Natural killer cell (primary cell): ENCODE results near the gene KIAA0753. TPM values are rescaled to one million over a fixed set of nuclear protein-coding genes. Genes with fewer than 3 reads are reported as not detected.

ENCODE experiments used
- ATAC-seq, 3 donors: fragments of 150-1000 bp in 2 of 3; fragments of 200-7000 bp in 1 of 3; cut with Tn5 transposase; 1 replicate in 1 of 3; 2 replicates in 2 of 3; pipeline ENCODE4 v1.10.0; 2021; ENCODE audit warnings: mild to moderate bottlenecking in 2 of 3, moderate library complexity in 2 of 3
- DNase-seq, 2 donors: peaks; one replicate each; pipeline versions ENCODE4 v3.0.0 to v3.0.0-alpha.2; 2013 to 2021; ENCODE audit warnings: mixed read lengths in 1 of 2
- H3K27ac ChIP-seq: one replicate; pipeline ENCODE4 v1.5.1; 2013; ENCODE audit warnings: mild to moderate bottlenecking, low read length
- H3K27me3 ChIP-seq: one replicate; pipeline ENCODE4 v1.6.1; 2013; ENCODE audit warnings: low read length; ENCODE audit not compliant: control insufficient read depth, insufficient read depth
- H3K36me3 ChIP-seq: one replicate; pipeline ENCODE4 v1.6.1; 2013; ENCODE audit warnings: low read length; ENCODE audit not compliant: control insufficient read depth, insufficient read depth
- H3K4me1 ChIP-seq: one replicate; pipeline ENCODE4 v1.6.1; 2013; ENCODE audit warnings: low read length; ENCODE audit not compliant: control insufficient read depth, insufficient read depth
- H3K4me3 ChIP-seq: one replicate; pipeline ENCODE4 v1.5.1; 2013; ENCODE audit warnings: low read length
- H3K9me3 ChIP-seq: one replicate; pipeline ENCODE4 v1.6.1; 2013; ENCODE audit warnings: low read length; ENCODE audit not compliant: control insufficient read depth, insufficient read depth
- H3K27ac Mint-ChIP-seq, 2 donors: one replicate each; pipeline ENCODE4 v1.8.0; 2022; ENCODE audit warnings: mild to moderate bottlenecking in 2 of 2, mixed read lengths in 2 of 2, moderate library complexity in 1 of 2
- H3K27me3 Mint-ChIP-seq, 2 donors: one replicate each; pipeline ENCODE4 v1.8.0; 2022; ENCODE audit warnings: low read depth in 2 of 2, mixed read lengths in 2 of 2
- H3K36me3 Mint-ChIP-seq: one replicate; pipeline ENCODE4 v1.8.0; 2022; ENCODE audit warnings: mixed read lengths
- H3K4me1 Mint-ChIP-seq, 2 donors: one replicate each; pipeline ENCODE4 v1.8.0; 2022; ENCODE audit warnings: mixed read lengths in 2 of 2
- H3K4me3 Mint-ChIP-seq: one replicate; pipeline ENCODE4 v1.8.0; 2022; ENCODE audit warnings: mild to moderate bottlenecking, moderate library complexity, mixed read lengths
- H3K9me3 Mint-ChIP-seq, 2 donors: one replicate each; pipeline ENCODE4 v1.8.0; 2022; ENCODE audit warnings: mixed read lengths in 2 of 2
- WGBS: methylation state at CpG from one replicate; pipeline ENCODE4 v1.1.7; 2013; ENCODE audit warnings: missing lambda C conversion rate; ENCODE audit not compliant: insufficient coverage; 5-methylcytosine and 5-hydroxymethylcytosine counted together
- intact Hi-C: fragments of 100-400 bp; cut with micrococcal nuclease; formaldehyde crosslinking; loops from one replicate; pipeline ENCODE4 v1.14.2; 2022
- total RNA-seq, 4 donors: library from RNA; stranded (reverse); fragments of 120-200 nt in 1 of 4; gene quantifications; one replicate each; pipeline versions ENCODE4 v1.2.3 to v1.2.4, GENCODE V29; 2013 to 2022
- TF ChIP-seq, protein P1 (sequence below): fragments of 200-600 bp; IDR thresholded peaks from one replicate; pipeline ENCODE4 v1.8.0; 2022; ENCODE audit warnings: antibody characterized with exemption

Gene KIAA0753
- total RNA-seq, 3 donors from 2014 or later (not counting 1 experiment from before 2014, with no cell fraction given) = 13.4 to 17.2 (median 15.4) TPM

DNA sequence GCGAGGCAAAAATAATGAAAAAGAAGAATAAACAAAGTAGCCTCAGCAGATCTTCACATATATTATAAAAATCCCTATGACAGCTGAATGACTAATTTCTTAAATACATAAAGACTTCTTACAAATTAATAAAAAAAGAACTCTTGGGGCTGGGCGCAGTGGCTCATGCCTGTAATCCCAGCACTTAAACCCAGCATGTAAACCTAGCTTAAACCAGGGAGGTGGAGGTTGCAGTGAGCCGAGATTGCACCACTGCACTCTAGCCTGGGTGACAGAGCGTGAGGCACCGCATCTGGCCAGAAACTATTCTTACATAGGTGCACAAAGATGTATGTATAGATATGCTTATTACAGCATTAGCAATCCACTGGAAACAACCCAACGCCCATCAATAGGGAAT, 38.7 kb upstream of the KIAA0753 start:
- Mint-ChIP-seq H3K27me3 (peaks cover 39 to 64% of the 10 kb centered on the region in 2 donors), H3K4me1 (peaks cover 8 to 14% of the 10 kb centered on the region in 2 donors), H3K4me3 (no peak overlapping the region), H3K36me3 (no peaks in the 10 kb centered on the region), H3K9me3 (no peaks in the 10 kb centered on the region), H3K27ac (no peak overlapping the region)
- DNase-seq (no peak), ATAC-seq (no peak)
- Histone ChIP-seq H3K4me1 (peaks cover 15% of the 10 kb centered on the region), H3K27me3 (peaks cover 12% of the 10 kb centered on the region), H3K9me3 (no peaks in the 10 kb centered on the region), H3K4me3 (no peak overlapping the region), H3K36me3 (no peaks in the 10 kb centered on the region), H3K27ac (no peak overlapping the region)
- intact Hi-C loops = no loop called here
- TF ChIP-seq, protein P1, sequence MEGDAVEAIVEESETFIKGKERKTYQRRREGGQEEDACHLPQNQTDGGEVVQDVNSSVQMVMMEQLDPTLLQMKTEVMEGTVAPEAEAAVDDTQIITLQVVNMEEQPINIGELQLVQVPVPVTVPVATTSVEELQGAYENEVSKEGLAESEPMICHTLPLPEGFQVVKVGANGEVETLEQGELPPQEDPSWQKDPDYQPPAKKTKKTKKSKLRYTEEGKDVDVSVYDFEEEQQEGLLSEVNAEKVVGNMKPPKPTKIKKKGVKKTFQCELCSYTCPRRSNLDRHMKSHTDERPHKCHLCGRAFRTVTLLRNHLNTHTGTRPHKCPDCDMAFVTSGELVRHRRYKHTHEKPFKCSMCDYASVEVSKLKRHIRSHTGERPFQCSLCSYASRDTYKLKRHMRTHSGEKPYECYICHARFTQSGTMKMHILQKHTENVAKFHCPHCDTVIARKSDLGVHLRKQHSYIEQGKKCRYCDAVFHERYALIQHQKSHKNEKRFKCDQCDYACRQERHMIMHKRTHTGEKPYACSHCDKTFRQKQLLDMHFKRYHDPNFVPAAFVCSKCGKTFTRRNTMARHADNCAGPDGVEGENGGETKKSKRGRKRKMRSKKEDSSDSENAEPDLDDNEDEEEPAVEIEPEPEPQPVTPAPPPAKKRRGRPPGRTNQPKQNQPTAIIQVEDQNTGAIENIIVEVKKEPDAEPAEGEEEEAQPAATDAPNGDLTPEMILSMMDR = no peak
- 91% methylated on average over 4 of the region's 6 CpGs for WGBS

DNA sequence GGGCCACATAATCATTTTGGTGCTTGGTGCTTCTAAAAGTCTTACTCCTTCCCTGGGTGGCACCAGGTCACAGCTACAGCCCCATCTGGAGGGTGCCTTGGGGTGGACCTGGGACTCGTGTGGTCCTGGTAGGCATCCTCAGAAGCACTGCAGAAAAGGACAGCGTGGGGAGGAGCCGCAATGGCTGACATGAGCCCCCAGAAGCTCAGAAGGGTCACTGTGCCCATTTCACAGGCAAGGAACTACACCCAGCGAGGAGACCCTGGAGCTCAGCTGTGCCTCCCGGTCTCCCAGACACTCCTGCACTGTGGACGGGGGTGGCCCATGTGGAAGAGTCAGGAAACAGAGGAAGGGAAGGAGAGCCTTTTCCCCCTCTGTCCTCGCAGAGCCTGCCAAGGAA, 37.4 kb upstream of the KIAA0753 start:
- H3K4me3 Mint-ChIP-seq = no peak overlapping the region
- H3K4me1 ChIP-seq = peaks cover 15% of the 10 kb centered on the region
- H3K36me3 ChIP-seq = no peaks in the 10 kb centered on the region
- no peaks in the 10 kb centered on the region for H3K9me3 Mint-ChIP-seq
- no peak overlapping the region for H3K27ac ChIP-seq
- ATAC-seq (no peak), DNase-seq (no peak)
- H3K27me3 Mint-ChIP-seq = peaks cover 39 to 64% of the 10 kb centered on the region in 2 donors
- no peak overlapping the region for H3K27ac Mint-ChIP-seq
- H3K4me3 ChIP-seq = no peak overlapping the region
- H3K9me3 ChIP-seq = no peaks in the 10 kb centered on the region
- peaks cover 8 to 14% of the 10 kb centered on the region in 2 donors for H3K4me1 Mint-ChIP-seq
- TF ChIP-seq, protein P1 = no peak
- 89% methylated on average over 5 of the region's 7 CpGs for WGBS
- peaks cover 12% of the 10 kb centered on the region for H3K27me3 ChIP-seq
- H3K36me3 Mint-ChIP-seq = no peaks in the 10 kb centered on the region
- intact Hi-C loops = no loop called here

DNA sequence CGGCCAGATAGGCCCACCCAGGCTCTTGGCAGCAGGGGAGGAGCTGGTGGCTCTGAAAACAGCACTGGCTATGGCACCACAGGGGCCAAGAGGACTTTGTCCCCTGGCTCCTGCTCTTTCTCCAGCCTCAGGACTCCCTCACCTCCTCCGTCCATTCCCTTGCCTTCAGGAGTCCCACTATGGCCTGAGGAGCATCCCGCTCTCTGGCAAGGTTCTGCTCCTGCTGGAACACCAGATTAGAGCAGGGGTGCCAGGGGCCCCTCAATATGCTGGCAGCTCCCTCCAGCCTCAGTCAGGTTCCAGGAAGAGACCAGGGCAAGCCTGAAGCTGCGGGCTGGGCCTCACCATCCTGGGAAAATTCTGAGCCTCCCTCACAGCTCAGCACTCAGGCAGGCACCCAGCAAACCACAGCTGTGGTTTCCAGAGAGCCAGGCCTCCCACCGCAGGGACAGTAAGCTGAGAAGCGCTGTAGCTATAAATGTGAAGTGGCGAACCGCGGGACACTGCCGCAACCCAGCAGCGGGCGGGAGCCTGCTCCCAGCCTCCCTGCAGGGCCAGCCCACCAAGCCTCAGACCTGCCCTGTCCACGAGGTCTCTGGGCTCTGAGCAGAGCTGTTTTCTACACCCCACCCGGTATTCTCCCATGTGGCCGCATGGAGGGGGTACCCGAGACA, 36.8 kb upstream of the KIAA0753 start:
- H3K27me3 ChIP-seq = peaks cover 12% of the 10 kb centered on the region
- no peaks in the 10 kb centered on the region for H3K36me3 ChIP-seq
- Mint-ChIP-seq H3K27ac (no peak overlapping the region), H3K27me3 (peaks cover 38 to 57% of the 10 kb centered on the region in 2 donors), H3K4me3 (no peak overlapping the region), H3K4me1 (peaks cover 8 to 14% of the 10 kb centered on the region in 2 donors), H3K36me3 (no peaks in the 10 kb centered on the region), H3K9me3 (no peaks in the 10 kb centered on the region)
- DNase-seq (no peak), ATAC-seq (peak in 2 of 3 donors; percentile 15 to 75)
- 19% methylated on average over 16 of the region's 16 CpGs for WGBS
- peaks cover 15% of the 10 kb centered on the region for H3K4me1 ChIP-seq
- H3K27ac ChIP-seq = no peak overlapping the region
- no peak overlapping the region for H3K4me3 ChIP-seq
- intact Hi-C loops = no loop called here
- no peaks in the 10 kb centered on the region for H3K9me3 ChIP-seq
- TF ChIP-seq, protein P1 = no peak

DNA sequence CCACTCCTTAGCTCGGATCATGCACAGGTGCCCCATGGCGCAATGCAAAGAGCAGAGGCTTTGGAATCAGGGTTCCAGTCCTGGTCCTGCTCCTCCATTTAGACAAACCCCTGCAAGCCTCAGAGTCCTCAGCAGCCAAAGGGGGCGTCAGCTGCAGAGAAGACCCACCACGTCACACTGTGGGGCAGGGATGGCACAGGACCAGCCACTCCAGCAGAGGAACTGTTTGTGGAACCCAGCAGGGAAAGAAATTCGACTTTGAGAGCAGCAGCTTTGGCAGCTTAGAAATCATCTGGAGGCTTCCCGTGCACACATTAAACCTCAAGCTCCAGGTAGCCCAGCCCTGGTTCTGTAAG, 36.3 kb upstream of the KIAA0753 start:
- H3K36me3 Mint-ChIP-seq = no peaks in the 10 kb centered on the region
- no peak for ATAC-seq
- intact Hi-C loops = no loop called here

More for the DNA sequence above, 36.3 kb upstream of the KIAA0753 start:
- no peaks in the 10 kb centered on the region for H3K36me3 ChIP-seq
- peaks cover 8 to 14% of the 10 kb centered on the region in 2 donors for H3K4me1 Mint-ChIP-seq
- WGBS = 72% methylated on average over 6 of the region's 6 CpGs
- TF ChIP-seq, protein P1 = no peak
- H3K27ac ChIP-seq = no peak overlapping the region
- no peak overlapping the region for H3K4me3 ChIP-seq
- H3K27me3 Mint-ChIP-seq = peaks cover 34 to 52% of the 10 kb centered on the region in 2 donors
- peaks cover 15% of the 10 kb centered on the region for H3K4me1 ChIP-seq
- H3K9me3 ChIP-seq = no peaks in the 10 kb centered on the region
- H3K27me3 ChIP-seq = peaks cover 12% of the 10 kb centered on the region
- DNase-seq = no peak
- no peak overlapping the region for H3K4me3 Mint-ChIP-seq
- H3K27ac Mint-ChIP-seq = no peak overlapping the region
- no peaks in the 10 kb centered on the region for H3K9me3 Mint-ChIP-seq
